K562 (cell line): ENCODE measurements around the gene PRND.

Experiments used
- CTCF ChIP-seq, 3 experiments: IDR thresholded peaks in 2 of 3; conservative IDR thresholded peaks in 1 of 3; 2 replicates each; pipeline ENCODE4 v1.5.1; 2011 to 2012; ENCODE audit warnings: low read length in 3 of 3, mild to moderate bottlenecking in 3 of 3, control low read depth in 2 of 3, improper control_type of control experiment in 1 of 3, inconsistent platforms in 1 of 3, low read depth in 1 of 3, mixed read lengths in 1 of 3, moderate library complexity in 1 of 3; ENCODE audit not compliant: insufficient read depth in 2 of 3
- MXD1 ChIP-seq: fragments of 250-450 bp; sonication (Bioruptor Pico); IDR thresholded peaks from 2 replicates; pipeline ENCODE4 v1.8.0; 2021; ENCODE audit warnings: borderline replicate concordance, mild to moderate bottlenecking, moderate library complexity; ENCODE audit not compliant: poor library complexity, severe bottlenecking
- RFX5 ChIP-seq: IDR thresholded peaks from 2 replicates; pipeline ENCODE4 v1.6.1; 2011; ENCODE audit warnings: low read depth, mild to moderate bottlenecking, improper control_type of control experiment, low read length
- TEAD4 ChIP-seq, 2 experiments: sonication (generic) in 1 of 2; formaldehyde crosslinking in 1 of 2; IDR thresholded peaks; 2 replicates each; pipeline versions ENCODE4 v1.6.1 to v1.8.0; 2012 to 2022; ENCODE audit warnings: borderline replicate concordance in 1 of 2, inconsistent platforms in 1 of 2, low read length in 1 of 2, mild to moderate bottlenecking in 1 of 2, missing genetic modification reagents in 1 of 2
- THRB ChIP-seq: fragments of 450-650 bp; formaldehyde crosslinking; conservative IDR thresholded peaks from 2 replicates; pipeline ENCODE4 v1.4.0; 2022; ENCODE audit warnings: mild to moderate bottlenecking, missing genetic modification characterization
- ZBTB33 ChIP-seq: sonication (generic); formaldehyde crosslinking; IDR thresholded peaks from 2 replicates; pipeline ENCODE4 v1.8.1; 2023; ENCODE audit warnings: mild to moderate bottlenecking, missing genetic modification reagents
- ZFP36 ChIP-seq: fragments of 150-350 bp; IDR thresholded peaks from 2 replicates; pipeline ENCODE4 v1.6.1; 2018; ENCODE audit warnings: low read length, low read depth; ENCODE audit not compliant: partially characterized antibody
- ZNF589 ChIP-seq: fragments of 200-800 bp; sonication (Bioruptor generic); IDR thresholded peaks from 2 replicates; pipeline ENCODE4 v1.6.1; 2016; ENCODE audit warnings: low read depth, missing genetic modification characterization, missing compliant biosample characterization
- ZNF766 ChIP-seq: fragments of 200-800 bp; sonication (Bioruptor generic); conservative IDR thresholded peaks from 2 replicates; pipeline ENCODE4 v1.6.1; 2016; ENCODE audit warnings: missing genetic modification characterization, missing compliant biosample characterization
- TF ChIP-seq, protein P1 (sequence below): fragments of 450-650 bp; IDR thresholded peaks from 2 replicates; pipeline ENCODE4 v1.6.1; 2016; ENCODE audit warnings: low read depth

DNA sequence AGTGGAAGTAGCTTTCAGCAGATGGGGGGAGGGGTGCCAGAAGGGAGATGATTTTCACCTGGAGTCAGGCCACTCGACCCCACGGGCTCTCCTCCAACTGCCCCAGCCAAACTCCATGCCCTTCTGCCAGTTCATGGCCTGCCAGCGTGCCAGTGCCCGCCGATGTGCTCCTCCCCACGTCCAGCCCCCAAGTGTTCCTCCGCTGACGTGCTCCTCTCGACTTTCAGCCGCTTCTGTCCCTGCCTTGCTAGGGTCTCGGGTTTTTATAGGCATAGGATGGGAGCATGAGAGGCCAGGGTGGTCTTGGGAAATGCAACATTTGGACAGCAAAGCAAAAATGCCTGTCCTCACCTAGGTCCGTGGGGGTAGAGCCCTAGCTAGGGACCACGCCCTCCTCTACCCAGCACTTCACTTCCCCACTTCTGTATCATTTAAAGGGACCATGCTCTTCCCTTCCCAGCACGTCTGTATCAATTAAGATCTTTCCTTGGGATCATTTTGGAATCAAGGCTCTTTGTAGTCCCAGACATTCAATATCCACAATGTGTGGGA, 54.4 kb downstream of the PRND start:
- TF ChIP-seq ZFP36 (no peak), CTCF (IDR thresholded peaks at IDR 0.05 in 2 of 3, conservative IDR thresholded peaks at IDR 0.05 in 1 of 3; ENCODE audit: insufficient read depth in 2 of 3, low read depth in 1 of 3, low read length in 3 of 3) (no peak), MXD1 (CRISPR knock-in tag) (no peak), ZBTB33 (CRISPR knock-in tag) (no peak), ZNF589 (CRISPR knock-in tag) (no peak), RFX5 (no peak), THRB (no peak), ZNF766 (CRISPR knock-in tag) (no peak), TEAD4 (IDR thresholded peaks at IDR 0.05; ENCODE audit: low read length) (no peak), TEAD4 (CRISPR knock-in tag; IDR thresholded peaks at IDR 0.05; ENCODE audit: borderline replicate concordance) (no peak)
- TF ChIP-seq, protein P1, sequence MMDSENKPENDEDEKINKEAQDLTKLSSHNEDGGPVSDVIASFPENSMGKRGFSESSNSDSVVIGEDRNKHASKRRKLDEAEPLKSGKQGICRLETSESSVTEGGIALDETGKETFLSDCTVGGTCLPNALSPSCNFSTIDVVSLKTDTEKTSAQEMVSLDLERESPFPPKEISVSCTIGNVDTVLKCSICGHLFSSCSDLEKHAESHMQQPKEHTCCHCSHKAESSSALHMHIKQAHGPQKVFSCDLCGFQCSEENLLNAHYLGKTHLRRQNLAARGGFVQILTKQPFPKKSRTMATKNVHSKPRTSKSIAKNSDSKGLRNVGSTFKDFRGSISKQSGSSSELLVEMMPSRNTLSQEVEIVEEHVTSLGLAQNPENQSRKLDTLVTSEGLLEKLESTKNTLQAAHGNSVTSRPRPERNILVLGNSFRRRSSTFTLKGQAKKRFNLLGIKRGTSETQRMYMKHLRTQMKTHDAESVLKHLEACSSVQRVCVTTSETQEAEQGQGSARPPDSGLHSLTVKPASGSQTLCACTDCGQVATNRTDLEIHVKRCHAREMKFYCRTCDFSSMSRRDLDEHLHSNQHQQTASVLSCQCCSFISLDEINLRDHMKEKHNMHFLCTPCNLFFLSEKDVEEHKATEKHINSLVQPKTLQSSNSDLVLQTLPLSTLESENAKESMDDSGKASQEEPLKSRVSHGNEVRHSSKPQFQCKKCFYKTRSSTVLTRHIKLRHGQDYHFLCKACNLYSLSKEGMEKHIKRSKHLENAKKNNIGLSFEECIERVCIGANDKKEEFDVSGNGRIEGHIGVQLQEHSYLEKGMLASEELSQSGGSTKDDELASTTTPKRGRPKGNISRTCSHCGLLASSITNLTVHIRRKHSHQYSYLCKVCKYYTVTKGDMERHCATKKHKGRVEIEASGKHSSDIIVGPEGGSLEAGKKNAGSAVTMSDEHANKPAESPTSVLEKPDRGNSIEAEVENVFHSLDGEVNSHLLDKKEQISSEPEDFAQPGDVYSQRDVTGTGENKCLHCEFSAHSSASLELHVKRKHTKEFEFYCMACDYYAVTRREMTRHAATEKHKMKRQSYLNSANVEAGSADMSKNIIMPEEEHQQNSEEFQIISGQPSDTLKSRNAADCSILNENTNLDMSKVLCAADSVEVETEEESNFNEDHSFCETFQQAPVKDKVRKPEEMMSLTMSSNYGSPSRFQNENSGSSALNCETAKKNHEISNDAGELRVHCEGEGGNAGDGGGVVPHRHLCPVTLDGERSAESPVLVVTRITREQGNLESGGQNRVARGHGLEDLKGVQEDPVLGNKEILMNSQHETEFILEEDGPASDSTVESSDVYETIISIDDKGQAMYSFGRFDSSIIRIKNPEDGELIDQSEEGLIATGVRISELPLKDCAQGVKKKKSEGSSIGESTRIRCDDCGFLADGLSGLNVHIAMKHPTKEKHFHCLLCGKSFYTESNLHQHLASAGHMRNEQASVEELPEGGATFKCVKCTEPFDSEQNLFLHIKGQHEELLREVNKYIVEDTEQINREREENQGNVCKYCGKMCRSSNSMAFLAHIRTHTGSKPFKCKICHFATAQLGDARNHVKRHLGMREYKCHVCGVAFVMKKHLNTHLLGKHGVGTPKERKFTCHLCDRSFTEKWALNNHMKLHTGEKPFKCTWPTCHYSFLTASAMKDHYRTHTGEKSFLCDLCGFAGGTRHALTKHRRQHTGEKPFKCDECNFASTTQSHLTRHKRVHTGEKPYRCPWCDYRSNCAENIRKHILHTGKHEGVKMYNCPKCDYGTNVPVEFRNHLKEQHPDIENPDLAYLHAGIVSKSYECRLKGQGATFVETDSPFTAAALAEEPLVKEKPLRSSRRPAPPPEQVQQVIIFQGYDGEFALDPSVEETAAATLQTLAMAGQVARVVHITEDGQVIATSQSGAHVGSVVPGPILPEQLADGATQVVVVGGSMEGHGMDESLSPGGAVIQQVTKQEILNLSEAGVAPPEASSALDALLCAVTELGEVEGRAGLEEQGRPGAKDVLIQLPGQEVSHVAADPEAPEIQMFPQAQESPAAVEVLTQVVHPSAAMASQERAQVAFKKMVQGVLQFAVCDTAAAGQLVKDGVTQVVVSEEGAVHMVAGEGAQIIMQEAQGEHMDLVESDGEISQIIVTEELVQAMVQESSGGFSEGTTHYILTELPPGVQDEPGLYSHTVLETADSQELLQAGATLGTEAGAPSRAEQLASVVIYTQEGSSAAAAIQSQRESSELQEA = no peak
